HG02623 (cell line): ENCODE data around the gene PLXNA2.

Experiments used
- ATAC-seq: cut with Tn5 transposase; IDR thresholded peaks from one replicate; pipeline ENCODE4 v1.9.1; 2021; ENCODE audit warnings: moderate library complexity; ENCODE audit not compliant: unreplicated experiment

The PLXNA2 gene

DNA sequence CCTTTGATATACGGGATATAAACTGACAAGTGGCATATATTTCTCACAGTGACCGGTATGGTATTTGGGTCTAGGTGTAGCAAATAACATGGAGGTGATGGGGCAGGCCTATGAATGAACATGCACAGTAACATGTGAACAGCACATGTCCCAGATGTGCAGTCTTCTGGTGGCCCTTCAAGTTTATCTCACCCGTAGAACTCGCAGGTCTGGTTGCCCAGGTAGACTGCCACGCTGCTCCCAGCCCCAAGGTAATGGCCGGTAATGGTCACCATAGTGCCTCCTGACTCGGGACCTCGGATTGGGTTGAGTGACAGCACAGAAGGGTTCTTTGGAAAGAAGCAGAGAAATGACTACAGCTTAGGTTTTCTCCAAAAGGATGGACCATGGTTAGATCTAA lies 192.0 kb downstream of the PLXNA2 start:
- no peak for ATAC-seq

DNA sequence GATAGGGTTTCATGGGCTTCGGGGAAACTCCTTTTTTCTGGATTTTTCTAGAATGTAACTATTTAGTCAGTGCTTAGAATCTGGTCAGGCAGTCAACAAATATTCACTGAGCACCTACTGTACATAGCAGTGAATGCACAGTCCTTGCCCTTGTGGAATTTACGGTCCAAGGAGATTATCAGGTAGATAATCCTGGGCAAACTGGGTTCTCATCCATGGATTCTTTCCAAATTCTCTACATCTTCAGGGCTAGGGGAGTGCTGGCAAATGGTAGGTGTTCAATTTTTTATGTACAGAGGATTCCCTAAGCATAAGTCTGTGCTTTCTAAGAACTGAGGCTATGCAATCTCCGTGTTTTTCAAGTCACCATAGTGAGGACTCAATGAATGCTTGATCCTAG lies 192.5 kb downstream of the PLXNA2 start:
- ATAC-seq, result no peak

DNA sequence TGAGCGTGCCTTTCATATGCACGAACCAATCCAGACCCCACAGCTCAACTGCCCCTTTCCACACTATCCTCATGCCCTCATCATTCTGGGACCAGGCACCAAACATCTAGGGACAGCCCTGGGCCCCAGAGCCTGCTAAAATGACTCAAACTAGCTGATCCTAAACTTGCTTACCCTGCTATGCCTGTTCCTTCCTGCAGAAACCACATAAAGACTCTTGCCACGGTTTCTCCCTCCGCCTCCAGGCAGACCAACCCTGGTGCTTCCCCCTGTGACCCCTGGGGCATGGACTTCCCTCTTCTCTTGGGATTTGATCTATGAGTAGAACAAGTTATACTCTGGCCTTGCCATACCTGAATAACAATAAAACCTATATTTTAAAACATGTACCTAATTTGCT lies 195.3 kb downstream of the PLXNA2 start:
- ATAC-seq, result no peak

GRCh38 chr1:208047975-208048374 lies 196.2 kb downstream of the PLXNA2 start:
- no peak for ATAC-seq

GRCh38 chr1:208047476-208047934 lies 196.7 kb downstream of the PLXNA2 start:
- ATAC-seq, result no peak

DNA sequence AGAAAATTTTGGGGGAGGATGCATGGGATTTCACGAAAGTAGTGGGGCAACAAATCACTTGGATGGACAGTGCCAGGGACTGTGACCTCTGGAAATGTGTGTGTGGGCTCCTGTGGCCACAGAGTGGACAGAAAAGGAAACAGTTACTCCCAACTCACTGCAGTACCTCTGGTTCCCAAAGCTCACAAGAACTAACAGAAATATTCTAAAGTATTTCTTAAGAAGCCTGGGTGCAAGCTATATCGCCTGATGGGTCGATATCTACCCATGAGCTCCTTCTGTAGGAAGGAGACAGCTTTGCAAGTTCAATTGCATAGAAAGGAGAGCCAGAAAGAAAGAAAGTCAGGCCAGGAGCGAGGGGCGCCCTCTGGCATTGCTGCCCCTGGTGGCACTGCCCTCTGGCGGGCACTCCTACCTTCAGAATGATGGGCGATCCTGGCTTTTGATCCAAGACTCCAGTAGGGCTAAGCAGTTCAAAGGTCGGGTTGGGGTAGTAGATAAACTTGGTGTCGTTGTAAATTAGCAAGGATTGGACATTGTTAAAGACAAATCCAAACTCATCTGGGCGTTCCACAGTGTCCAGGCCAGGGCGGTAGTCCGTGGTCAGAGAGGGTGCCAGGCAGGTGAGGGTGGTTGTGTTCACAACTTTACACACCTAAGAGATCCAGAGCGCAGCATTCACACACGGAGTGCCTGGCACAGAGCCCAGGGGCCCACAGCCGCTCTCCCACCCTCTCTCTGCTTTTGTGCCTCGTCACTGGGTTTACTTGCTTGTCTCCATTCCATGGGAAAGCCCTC lies 198.5 kb downstream of the PLXNA2 start:
- ATAC-seq, result no peak

GRCh38 chr1:208044589-208045462 lies 199.4 kb downstream of the PLXNA2 start:
- ATAC-seq, result no peak

DNA sequence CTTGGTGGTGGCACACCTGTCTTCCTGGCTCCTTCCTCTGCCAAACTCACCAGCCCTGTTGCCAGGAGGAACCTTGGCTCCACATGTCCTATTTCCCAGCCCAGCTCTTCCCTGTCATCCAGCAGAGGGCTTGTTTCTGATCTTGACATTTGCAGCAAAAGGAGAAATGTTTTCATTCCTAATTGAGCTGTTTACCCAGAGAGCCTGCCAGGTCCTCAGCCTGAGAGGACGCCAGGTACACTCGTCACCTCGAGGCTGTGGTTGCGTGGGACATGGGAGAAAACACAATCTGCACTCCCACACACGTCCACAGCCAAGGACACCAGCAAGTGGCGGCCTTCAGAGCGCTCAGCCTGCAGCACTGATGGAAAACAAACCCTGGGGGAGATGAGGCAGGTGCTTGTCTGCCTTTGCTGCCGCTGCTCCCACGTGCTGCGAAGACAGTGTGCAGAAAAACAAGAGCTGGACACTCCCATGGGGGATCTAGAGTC lies 200.4 kb downstream of the PLXNA2 start:
- no peak for ATAC-seq

DNA sequence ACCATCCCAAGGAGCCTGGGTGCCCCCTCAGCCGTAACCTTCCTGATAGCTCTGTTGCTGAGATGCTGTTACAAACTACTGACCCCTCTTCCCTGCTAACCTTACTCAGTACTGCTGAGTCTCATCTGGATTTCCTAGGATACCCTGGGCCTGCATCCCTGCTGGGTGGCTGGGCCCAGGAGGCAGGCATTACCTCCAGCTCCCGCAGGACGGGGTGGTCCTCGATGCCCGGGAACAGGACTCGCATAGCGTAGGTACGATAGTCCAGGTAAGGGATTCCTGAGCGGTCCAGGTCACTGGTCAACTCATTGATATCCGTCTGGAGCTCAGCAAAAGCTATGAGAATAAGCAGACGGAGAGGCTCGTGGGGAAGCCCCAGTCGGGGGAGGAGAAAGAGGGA lies 201.3 kb downstream of the PLXNA2 start:
- no peak for ATAC-seq

DNA sequence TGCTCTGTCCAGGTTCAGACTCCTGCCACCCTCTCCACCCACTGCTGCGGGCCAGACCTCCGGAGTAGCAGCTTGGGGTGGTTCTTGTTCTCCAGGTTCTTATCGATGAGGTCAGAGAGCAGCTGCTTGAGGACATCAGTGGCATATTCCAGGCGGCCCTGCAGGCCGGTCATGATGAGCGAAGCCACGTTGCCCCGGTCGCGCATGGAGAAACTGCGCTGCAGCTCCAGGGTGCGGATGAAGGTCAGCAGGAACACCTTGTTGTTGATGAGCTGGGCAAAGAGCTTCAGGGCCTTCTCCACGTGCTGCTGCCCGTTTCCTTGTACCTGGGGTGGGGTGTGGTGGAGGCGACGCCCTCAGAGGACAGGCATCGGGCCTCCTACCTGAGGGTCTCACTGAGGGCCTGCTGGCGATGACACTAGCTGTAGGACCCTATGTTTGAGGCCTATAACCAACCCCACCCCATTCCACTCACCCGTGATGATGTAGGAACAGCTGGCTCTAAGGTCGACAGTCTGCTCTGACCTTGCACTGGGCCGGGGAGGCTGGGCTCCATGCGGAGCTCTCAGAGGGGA lies 202.1 kb downstream of the PLXNA2 start:
- ATAC-seq, result no peak

DNA sequence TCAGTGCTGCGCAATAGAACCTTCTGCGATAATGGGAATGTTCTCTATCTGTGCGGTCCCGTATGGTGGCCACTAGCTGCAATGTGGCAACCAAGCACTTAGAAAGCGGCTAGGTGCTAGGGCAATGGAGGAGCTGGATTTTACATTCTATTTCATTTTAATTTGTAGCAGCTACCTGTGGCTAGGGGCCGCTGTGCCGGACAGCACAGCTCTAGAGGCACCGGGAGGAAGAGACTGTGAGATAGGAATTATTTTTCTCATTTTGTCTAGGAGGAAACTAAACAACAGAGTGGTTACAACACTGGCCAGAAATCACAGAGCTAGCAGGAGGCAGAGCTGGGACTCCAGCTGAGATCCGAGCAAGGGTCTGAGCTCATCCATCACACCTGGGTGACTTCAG lies 202.7 kb downstream of the PLXNA2 start:
- ATAC-seq, result no peak

DNA sequence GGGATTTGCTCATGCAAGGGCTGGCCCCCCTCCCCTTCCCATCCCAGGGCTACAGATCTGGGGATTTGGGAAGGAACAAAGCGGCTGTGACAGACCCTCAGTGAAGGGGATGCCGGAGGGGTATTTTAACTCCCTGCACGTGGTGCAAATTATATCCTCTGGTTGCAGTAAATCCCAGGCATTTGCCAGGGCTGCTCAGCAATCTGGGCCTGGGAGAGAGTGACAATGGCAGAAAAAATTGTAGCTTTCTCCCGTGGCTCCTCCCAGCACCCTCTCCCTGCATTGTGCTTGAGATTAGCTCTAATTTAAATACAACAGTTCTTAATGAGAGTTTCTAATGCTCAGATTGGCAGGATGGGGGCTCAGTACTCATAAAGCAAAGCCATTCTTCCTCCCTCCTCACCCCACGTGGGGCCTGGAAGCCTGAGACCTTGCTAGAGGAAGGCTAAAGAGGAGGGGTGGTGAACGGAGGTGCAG lies 203.3 kb downstream of the PLXNA2 start:
- no peak for ATAC-seq

DNA sequence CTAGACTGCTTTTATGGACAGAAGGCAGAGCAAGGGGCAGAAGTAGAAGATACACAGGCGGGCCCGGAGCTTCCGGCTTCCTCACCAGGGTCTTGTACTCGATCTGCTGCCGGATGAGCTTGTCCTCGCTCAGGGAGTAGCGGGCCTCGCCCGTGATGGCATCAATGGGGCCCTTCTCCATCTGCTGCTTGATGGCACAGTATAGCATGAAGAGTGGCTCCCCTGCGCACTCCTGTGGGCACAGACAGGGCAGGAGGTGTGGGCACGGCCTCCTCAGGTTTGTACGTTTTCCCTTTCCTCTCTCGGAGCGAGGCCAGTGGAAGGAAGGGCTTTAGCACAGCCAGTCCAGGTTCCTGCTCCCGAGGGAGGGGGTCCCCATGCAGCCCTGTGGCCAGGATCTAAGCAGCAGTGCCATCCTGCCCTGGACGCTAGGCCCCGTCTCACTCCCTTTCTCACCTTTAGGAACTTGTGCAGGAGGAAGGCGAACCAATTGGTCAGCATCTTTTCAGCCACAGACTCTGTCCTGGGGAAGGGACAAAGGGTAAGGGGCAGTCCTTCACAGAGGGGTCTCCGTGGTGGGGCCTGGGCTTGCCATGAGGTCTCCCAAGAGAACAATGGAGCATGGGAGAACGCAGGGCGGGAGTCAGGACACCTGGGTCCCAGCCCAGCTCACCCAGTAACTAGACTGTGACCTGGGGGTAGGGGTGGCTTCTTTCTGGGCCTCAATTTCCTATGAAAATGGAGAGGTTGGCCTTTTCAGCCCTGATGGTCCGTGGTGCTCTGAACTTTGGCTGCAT lies 204.4 kb downstream of the PLXNA2 start:
- no peak for ATAC-seq

- no peak for ATAC-seq
These were observed 205.9 kb downstream of the PLXNA2 start for GRCh38 chr1:208038303-208038702.

- ATAC-seq, result no peak
These were observed 207.0 kb downstream of the PLXNA2 start for GRCh38 chr1:208036918-208037766.

- no peak for ATAC-seq
These were observed 207.9 kb downstream of the PLXNA2 start for GRCh38 chr1:208036106-208036808.

DNA sequence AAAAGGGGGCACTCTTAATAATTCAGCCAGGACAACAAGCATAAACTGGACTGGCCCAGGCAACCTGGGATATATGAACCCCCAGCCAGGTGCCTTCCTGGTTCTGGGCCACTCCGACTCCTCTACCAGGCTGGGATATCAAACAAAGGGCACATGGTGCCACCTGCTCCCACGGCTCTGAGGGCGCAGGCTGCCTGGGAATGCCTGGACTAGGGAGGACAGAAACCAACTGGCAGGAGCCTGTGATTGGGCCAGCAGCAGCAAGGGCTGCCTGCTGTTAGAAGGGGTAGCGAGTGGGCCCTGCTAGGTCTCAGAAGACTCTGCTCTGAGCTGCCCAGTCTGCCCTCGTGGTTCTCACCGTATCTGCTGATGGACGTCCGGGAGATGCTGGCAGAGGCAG lies 210.0 kb downstream of the PLXNA2 start:
- ATAC-seq, result no peak

- ATAC-seq, result no peak
These were observed 210.9 kb downstream of the PLXNA2 start for GRCh38 chr1:208033236-208033635.

- no peak for ATAC-seq
These were observed 212.3 kb downstream of the PLXNA2 start for GRCh38 chr1:208031932-208032320.
